AG10803 (cell line): ENCODE results near the gene DNAH7.

Experiments
- DNase-seq: peaks from one replicate; pipeline ENCODE4 v3.0.0; 2010; ENCODE audit warnings: low read depth
- H3K4me3 ChIP-seq: 2 replicates; pipeline ENCODE4 v1.5.1; 2011; ENCODE audit warnings: mild to moderate bottlenecking, low read length, control low read depth
- TF ChIP-seq, protein P1 (sequence below): conservative IDR thresholded peaks from 2 replicates; pipeline ENCODE4 v1.5.1; 2011; ENCODE audit warnings: mild to moderate bottlenecking, low read length, control low read depth, inconsistent platforms

Gene DNAH7

GRCh38 chr2:195766691-195767090 lies 301.9 kb downstream of the DNAH7 start:
- no peak for DNase-seq
- no peak overlapping the region for H3K4me3 ChIP-seq
- TF ChIP-seq, protein P1, sequence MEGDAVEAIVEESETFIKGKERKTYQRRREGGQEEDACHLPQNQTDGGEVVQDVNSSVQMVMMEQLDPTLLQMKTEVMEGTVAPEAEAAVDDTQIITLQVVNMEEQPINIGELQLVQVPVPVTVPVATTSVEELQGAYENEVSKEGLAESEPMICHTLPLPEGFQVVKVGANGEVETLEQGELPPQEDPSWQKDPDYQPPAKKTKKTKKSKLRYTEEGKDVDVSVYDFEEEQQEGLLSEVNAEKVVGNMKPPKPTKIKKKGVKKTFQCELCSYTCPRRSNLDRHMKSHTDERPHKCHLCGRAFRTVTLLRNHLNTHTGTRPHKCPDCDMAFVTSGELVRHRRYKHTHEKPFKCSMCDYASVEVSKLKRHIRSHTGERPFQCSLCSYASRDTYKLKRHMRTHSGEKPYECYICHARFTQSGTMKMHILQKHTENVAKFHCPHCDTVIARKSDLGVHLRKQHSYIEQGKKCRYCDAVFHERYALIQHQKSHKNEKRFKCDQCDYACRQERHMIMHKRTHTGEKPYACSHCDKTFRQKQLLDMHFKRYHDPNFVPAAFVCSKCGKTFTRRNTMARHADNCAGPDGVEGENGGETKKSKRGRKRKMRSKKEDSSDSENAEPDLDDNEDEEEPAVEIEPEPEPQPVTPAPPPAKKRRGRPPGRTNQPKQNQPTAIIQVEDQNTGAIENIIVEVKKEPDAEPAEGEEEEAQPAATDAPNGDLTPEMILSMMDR, result no peak

- H3K4me3 ChIP-seq, result no peak overlapping the region
- TF ChIP-seq, protein P1, result no peak
- no peak for DNase-seq
Observed at GRCh38 chr2:195763866-195764265, 304.8 kb downstream of the DNAH7 start.

- TF ChIP-seq, protein P1, result no peak
Observed at GRCh38 chr2:195759877-195760276, 308.8 kb downstream of the DNAH7 start.

GRCh38 chr2:195758846-195759245 lies 309.8 kb downstream of the DNAH7 start:
- DNase-seq, result no peak
- H3K4me3 ChIP-seq, result no peak overlapping the region
- TF ChIP-seq, protein P1, result no peak

More at GRCh38 chr2:195759877-195760276, 308.8 kb downstream of the DNAH7 start:
- no peak overlapping the region for H3K4me3 ChIP-seq
- DNase-seq, result no peak

GRCh38 chr2:195756218-195756942 lies 312.3 kb downstream of the DNAH7 start:
- no peak for DNase-seq
- TF ChIP-seq, protein P1, result no peak
- H3K4me3 ChIP-seq, result no peak overlapping the region

DNA sequence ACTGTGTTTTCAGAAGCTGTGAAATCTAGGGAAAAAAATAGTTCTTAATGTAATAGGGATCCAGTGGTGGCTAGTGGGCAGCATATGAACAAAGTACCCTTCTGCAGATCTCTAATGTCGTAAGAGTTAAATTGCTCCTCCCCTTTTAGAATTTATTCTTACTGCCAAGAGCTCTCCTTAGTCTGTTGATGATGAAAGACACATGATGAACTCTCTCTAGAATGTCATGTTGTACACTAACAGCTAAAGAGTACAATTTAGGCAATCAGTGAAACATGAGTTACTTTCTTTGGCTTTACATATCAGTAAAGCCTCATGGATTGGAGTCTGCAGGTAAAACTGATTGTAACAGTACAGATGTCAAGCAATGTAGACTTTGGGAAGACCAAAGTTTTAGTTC lies 327.4 kb downstream of the DNAH7 start:
- TF ChIP-seq, protein P1, result no peak
- H3K4me3 ChIP-seq, result no peak overlapping the region
- DNase-seq, result no peak
